Spinal cord (tissue), 10 donors: ENCODE results near the gene CSF2. TPM values are rescaled to one million over a fixed set of nuclear protein-coding genes. Genes with fewer than 3 reads are reported as not detected.

ENCODE experiments used
- DNase-seq, 6 donors: peaks; one replicate each; pipeline versions ENCODE4 v3.0.0 to v3.0.0-alpha.2; 2013 to 2015; ENCODE audit warnings: low spot score in 6 of 6, low read depth in 4 of 6
- H3K27ac ChIP-seq: one replicate; pipeline ENCODE4 v1.5.1; 2013; ENCODE audit warnings: low read depth, low read length, control low read depth
- H3K27me3 ChIP-seq: one replicate; pipeline ENCODE4 v1.6.1; 2013; ENCODE audit warnings: low read length; ENCODE audit not compliant: control insufficient read depth, insufficient read depth
- H3K36me3 ChIP-seq: one replicate; pipeline ENCODE4 v1.6.1; 2013; ENCODE audit warnings: low read length; ENCODE audit not compliant: control insufficient read depth, insufficient read depth
- H3K4me1 ChIP-seq: one replicate; pipeline ENCODE4 v1.6.1; 2013; ENCODE audit warnings: low read length; ENCODE audit not compliant: control insufficient read depth, insufficient read depth
- H3K4me3 ChIP-seq: one replicate; pipeline ENCODE4 v1.5.1; 2013; ENCODE audit warnings: low read depth, low read length, control low read depth
- H3K9me3 ChIP-seq: one replicate; pipeline ENCODE4 v1.6.1; 2013; ENCODE audit warnings: low read length; ENCODE audit not compliant: control insufficient read depth, insufficient read depth
- WGBS: methylation state at CpG from one replicate; pipeline ENCODE4 v1.1.5; 2013; ENCODE audit warnings: missing lambda C conversion rate; ENCODE audit not compliant: insufficient coverage; 5-methylcytosine and 5-hydroxymethylcytosine counted together
- polyA plus RNA-seq, 2 donors: library from polyadenylated mRNA; unstranded; fragments of 120-200 nt; gene quantifications; one replicate each; pipeline ENCODE4 v1.2.1, GENCODE V29; 2013; ENCODE audit not compliant: insufficient read length in 2 of 2
- total RNA-seq, 2 donors: library from RNA; depleted of rRNA in 1 of 2; stranded (reverse); fragments of 120-200 nt in 1 of 2; fragments of >200 nt in 1 of 2; gene quantifications; one replicate each; pipeline versions ENCODE4 v1.2.3 to v1.2.4, GENCODE V29; 2013 to 2014
- donor health status: healthy.

The CSF2 gene
- total and polyA plus RNA-seq, 4 donors, result not detected

DNA sequence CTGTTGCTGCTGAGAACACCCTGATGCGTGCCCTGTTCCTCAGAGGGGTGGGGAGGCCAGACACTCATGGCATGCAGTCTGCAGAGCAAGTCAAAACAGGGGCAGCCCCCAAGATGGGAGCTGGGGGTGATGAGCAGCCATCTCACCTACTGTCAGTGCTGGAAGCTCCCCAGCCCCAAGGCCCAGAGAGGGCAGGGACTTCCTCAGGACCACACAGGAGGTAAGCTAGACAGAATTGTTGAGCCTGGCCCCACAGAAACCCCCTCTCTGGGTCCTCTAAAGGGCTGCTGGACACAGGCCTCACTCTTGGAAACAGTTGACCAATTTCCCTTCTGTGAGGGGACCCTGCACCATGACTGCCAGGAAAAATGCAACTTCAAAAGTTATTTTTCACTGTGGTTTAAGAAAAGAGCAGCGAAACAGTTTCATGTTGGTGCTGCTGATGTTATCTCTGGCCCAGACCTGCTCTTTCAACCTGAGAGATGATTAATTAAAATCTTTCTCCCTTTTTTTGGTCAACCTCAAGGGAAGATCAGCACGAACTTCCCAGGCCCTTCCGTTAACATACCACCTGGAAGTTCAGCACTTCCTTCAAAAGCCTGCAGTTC lies 9.6 kb downstream of the CSF2 start:
- H3K4me1 ChIP-seq, result peaks cover 7% of the 10 kb centered on the region
- WGBS, result 100% methylated on average over 2 of the region's 4 CpGs
- H3K4me3 ChIP-seq, result no peak overlapping the region
- H3K27ac ChIP-seq, result no peak overlapping the region
- H3K9me3 ChIP-seq, result no peaks in the 10 kb centered on the region
- H3K27me3 ChIP-seq, result no peaks in the 10 kb centered on the region
- DNase-seq, result no peak
- no peaks in the 10 kb centered on the region for H3K36me3 ChIP-seq

DNA sequence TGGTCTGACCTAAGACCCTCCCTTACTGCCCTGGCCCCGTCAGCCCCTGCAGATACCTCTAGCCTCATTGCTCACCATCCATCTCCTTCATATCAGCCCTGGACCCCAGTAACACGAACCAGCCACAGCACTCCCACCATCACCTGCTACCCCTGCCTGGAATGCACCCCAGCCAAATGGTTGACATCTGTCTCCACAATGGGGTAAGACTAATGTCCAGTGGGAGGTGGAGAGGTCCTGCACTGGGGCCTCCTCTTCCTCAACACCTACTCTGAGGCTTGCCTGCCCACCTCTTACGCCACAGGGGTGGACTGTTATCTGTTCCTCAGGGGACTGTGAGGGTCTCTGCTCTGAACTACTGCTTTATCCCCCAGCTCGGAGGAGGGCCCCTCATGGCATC lies 12.1 kb downstream of the CSF2 start:
- Histone ChIP-seq H3K36me3 (no peaks in the 10 kb centered on the region), H3K27ac (no peak overlapping the region)
- 88% methylated on average over 4 of the region's 4 CpGs for WGBS

DNA sequence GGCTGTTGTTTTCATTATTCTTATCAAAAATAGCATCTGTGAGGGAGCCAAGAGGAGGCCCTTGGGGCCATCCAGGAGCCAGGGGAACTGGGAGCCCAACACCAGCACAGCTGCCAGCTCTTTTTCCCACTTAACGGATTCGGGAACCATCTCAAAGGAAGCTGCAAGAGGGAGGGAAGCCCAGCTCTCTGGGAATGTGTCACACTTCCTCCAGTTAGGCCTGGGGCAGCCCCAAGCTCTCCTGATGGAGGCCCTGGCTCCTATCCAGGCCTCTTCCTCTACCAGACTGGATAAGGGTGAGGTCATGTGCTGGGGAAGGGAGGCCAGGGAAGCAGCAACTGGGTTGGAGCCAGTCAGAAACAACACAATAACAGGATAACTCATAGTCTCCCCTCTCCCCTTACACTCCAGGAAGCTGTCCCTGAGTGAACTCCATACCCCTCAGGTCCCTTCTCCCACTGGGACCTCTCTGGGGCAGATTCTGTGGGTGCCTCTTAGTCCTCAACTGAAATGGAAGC lies 12.7 kb downstream of the CSF2 start:
- WGBS, result 30% methylated on average over 2 of the region's 2 CpGs
- no peaks in the 10 kb centered on the region for H3K9me3 ChIP-seq
- H3K4me1 ChIP-seq, result peaks cover 7% of the 10 kb centered on the region
- no peak overlapping the region for H3K27ac ChIP-seq
- H3K27me3 ChIP-seq, result no peaks in the 10 kb centered on the region
- H3K4me3 ChIP-seq, result no peak overlapping the region
- DNase-seq, result peak in 2 of 6 donors; percentile 7 to 39
- H3K36me3 ChIP-seq, result no peaks in the 10 kb centered on the region

More for the DNA sequence above, 12.1 kb downstream of the CSF2 start:
- no peak overlapping the region for H3K4me3 ChIP-seq
- no peaks in the 10 kb centered on the region for H3K27me3 ChIP-seq
- peaks cover 7% of the 10 kb centered on the region for H3K4me1 ChIP-seq
- DNase-seq, result no peak
- no peaks in the 10 kb centered on the region for H3K9me3 ChIP-seq

DNA sequence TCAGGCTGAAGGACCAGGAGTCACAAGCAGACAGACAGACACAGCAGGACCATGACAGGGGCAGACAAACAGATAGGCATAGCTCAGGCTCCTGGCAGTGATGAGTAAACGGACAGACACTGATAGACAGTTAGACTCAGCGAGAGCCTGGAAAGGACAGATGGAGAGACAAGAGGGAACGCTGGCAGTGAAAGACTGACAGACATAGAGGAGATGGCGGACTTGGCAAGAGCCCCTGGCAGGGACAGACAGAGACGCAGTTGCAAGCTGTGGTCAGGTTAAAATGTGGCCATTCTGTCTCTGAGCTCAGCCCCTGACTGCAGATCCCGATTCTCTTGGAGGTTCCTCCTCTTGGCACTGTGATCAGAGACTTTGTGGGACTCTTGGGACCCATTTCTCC lies 13.6 kb downstream of the CSF2 start:
- peak in 1 of 6 donors; percentile 16 for DNase-seq
- Histone ChIP-seq H3K27ac (no peak overlapping the region), H3K36me3 (no peaks in the 10 kb centered on the region), H3K9me3 (no peaks in the 10 kb centered on the region), H3K27me3 (no peaks in the 10 kb centered on the region), H3K4me1 (peaks cover 7% of the 10 kb centered on the region), H3K4me3 (no peak overlapping the region)
- WGBS, result 75% methylated on average over 6 of the region's 6 CpGs

DNA sequence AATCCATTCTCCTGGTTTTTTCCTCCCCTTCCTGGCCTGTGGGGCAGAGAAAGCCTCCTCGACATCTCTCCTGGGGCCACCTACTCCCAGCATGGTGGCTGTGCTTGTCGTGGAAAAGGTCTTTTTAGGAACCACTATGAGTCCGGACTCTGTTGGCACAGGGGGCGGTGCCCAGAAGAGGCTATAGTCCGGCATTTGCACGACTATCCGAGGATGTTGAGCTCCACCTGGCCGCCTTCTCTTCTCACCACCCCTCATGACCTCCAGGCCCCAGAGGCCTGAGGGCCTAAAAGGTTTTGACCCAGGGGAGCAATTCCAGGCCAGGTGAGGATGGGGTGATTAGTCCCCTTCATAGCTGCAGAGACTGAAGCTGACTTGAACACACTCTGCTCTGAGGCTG lies 14.1 kb downstream of the CSF2 start:
- Histone ChIP-seq H3K27me3 (no peaks in the 10 kb centered on the region), H3K9me3 (no peaks in the 10 kb centered on the region), H3K4me3 (no peak overlapping the region), H3K4me1 (peaks cover 7% of the 10 kb centered on the region), H3K36me3 (no peaks in the 10 kb centered on the region), H3K27ac (no peak overlapping the region)
- DNase-seq, result no peak
- WGBS, result 68% methylated on average over 5 of the region's 8 CpGs

DNA sequence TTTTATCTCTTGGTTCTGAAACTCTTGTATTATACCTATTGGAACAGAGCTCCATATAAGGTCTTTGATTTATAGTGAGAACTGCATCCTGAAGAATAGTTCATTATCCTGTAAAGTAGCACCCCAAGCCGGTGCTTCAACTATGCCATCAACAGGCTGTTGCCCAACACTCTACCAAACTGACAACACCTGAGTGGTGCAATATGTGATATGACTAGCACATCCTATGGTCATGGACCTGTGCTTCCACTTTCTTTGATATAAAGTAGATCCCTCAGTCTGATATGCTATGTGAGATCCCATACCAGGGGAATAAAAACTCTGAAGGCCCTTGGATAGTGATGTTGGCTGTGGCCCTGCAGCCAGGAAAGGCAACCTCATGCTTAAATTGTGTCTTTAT lies 15.8 kb downstream of the CSF2 start:
- H3K4me3 ChIP-seq, result no peak overlapping the region
- H3K36me3 ChIP-seq, result no peaks in the 10 kb centered on the region
- no peak for DNase-seq
- H3K27ac ChIP-seq, result no peak overlapping the region
- peaks cover 7% of the 10 kb centered on the region for H3K4me1 ChIP-seq
- no peaks in the 10 kb centered on the region for H3K9me3 ChIP-seq
- no CpG with 5 or more reads among the region's 1 CpG for WGBS
- H3K27me3 ChIP-seq, result no peaks in the 10 kb centered on the region

DNA sequence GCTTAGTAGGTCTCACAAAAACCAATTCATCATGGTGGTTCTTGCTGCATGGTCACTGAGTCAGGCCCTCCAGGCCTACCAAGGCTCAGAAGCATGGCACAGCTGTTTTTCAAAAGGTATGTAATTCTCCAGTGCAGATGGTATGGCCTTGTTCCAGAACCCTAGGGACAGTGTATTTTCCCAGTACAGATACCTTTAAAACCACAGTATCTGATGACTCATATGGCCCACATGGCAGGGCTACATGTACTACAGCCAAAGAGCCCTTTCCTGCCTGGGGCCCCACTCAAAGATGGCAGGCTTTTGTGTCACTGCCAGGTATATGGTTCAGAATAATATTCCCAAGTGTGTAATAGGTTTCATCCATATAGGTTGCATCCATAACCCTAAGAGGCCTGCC lies 16.5 kb downstream of the CSF2 start:
- no peaks in the 10 kb centered on the region for H3K9me3 ChIP-seq
- no peaks in the 10 kb centered on the region for H3K36me3 ChIP-seq
- H3K4me1 ChIP-seq, result peaks cover 7% of the 10 kb centered on the region
- no peak for DNase-seq
- no peak overlapping the region for H3K27ac ChIP-seq
- no peaks in the 10 kb centered on the region for H3K27me3 ChIP-seq
- H3K4me3 ChIP-seq, result no peak overlapping the region

DNA sequence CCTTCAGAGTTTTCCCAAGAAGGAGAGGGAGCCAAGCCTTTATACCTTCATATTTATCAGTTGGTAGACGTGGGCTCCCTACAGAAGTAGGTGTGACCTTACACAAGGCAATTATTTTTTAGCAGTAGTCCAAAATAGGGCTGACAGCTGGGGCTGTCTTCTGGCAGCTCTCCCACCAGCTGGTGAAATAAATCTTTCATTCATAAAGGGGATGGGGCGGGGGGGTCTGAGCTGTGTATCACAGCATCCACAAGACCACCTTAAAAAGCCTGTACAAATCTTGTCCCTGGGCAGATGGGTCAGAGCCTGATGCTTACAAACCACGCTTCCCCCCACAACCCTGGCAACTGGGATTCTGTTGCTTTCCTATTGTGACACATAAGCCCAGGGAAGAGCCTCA lies 19.7 kb downstream of the CSF2 start:
- Histone ChIP-seq H3K36me3 (no peaks in the 10 kb centered on the region), H3K27me3 (no peaks in the 10 kb centered on the region), H3K9me3 (no peaks in the 10 kb centered on the region), H3K4me1 (no peaks in the 10 kb centered on the region), H3K27ac (no peak overlapping the region), H3K4me3 (no peak overlapping the region)
- WGBS, result 50% methylated on average over 1 of the region's 3 CpGs
- DNase-seq, result peak in 1 of 6 donors; percentile 31

DNA sequence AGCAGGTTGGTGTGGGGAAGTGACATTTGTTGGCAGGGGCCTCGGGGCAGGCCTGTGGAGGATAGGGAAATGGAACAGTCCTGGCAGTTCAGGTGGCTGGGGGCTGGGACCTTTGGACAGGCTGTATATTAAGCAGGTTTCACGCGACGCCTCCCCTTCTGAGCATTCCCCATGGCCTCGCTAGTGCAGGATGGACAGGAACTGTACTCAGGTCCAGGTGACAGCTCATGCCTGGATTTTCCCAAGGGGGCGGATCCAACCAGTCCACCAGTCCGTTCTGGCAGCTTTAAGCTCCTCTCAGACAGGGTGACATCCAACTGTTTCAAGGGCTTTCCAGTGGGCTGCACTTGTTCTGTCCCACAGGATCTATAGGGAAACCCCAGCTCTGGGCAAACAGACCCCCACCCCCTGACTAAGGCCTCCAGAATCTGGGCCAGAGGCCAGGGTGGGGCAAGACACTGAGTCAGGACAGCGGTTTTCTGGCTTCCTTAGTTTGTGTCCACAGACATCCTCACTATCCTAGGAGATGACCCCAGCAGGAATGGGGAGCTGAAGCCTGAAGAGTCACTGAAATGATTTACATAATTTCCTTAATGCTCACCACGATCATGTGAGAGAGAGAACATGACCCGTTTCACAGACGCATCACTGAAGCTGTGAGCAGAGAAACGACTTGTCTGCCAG lies 20.9 kb downstream of the CSF2 start:
- WGBS, result 86% methylated on average over 12 of the region's 12 CpGs
- DNase-seq, result no peak
- Histone ChIP-seq H3K9me3 (no peaks in the 10 kb centered on the region), H3K4me3 (no peak overlapping the region), H3K36me3 (no peaks in the 10 kb centered on the region), H3K27ac (no peak overlapping the region), H3K4me1 (no peaks in the 10 kb centered on the region), H3K27me3 (no peaks in the 10 kb centered on the region)

DNA sequence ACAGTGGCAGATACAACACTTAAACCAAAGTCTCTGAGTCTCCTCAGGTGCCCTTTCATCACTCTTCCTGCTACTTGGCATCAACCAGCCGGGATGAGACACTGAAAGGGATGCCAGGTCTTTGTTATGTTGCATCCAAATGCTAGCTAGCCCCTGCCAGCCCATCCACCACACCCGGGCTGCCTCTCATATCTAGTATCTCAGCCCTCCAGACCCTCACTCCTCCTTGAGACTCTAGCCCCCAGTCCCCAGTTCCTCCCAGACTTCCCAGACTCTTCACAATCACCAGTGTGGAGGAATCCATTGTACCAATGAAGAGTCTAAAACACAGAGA lies 21.5 kb downstream of the CSF2 start:
- Histone ChIP-seq H3K4me1 (no peaks in the 10 kb centered on the region), H3K27ac (no peak overlapping the region), H3K9me3 (no peaks in the 10 kb centered on the region), H3K27me3 (no peaks in the 10 kb centered on the region), H3K36me3 (no peaks in the 10 kb centered on the region), H3K4me3 (no peak overlapping the region)
- WGBS, result 87% methylated on average over 2 of the region's 2 CpGs
- DNase-seq, result no peak
